H1 (cell line): ENCODE data around the gene ARID5B. TPM values are rescaled to one million over a fixed set of nuclear protein-coding genes. Genes with fewer than 3 reads are reported as not detected.

Experiments
- CTCF ChIA-PET: fragments of 300-600 bp; sonication (Branson Sonifier 250); formaldehyde crosslinking; loops from one replicate; lab custom pipeline; 2021; ENCODE audit not compliant: partially characterized antibody; lab: Charles Lee
- POLR2A ChIA-PET: fragments of 300-600 bp; sonication (Branson Sonifier 250); formaldehyde crosslinking; loops from one replicate; lab custom pipeline; 2021; ENCODE audit warnings: inconsistent platforms; ENCODE audit not compliant: partially characterized antibody; lab: Charles Lee
- DNase-seq, 2 experiments: peaks; one replicate each; pipeline versions ENCODE4 v3.0.0 to v3.0.0-alpha.2; 2010 to 2022; ENCODE audit warnings: low spot score in 2 of 2, low read depth in 1 of 2, mixed read lengths in 1 of 2
- FAIRE-seq: peaks from 2 replicates; lab custom pipeline; 2011; peaks lifted over from hg19 to GRCh38; lab: Jason Lieb, UNC
- H2AFZ ChIP-seq: 2 replicates; pipeline ENCODE4 v1.8.1; 2012; ENCODE audit warnings: low read length, inconsistent platforms
- H2AK5ac ChIP-seq: 2 replicates; pipeline ENCODE4 v1.6.1; 2013; ENCODE audit warnings: low read depth, low read length
- H2BK120ac ChIP-seq: replicated peaks from 2 replicates; pipeline ENCODE3; 2013; ENCODE audit warnings: low read depth, low read length, inconsistent platforms
- H2BK12ac ChIP-seq: 2 replicates; pipeline ENCODE4 v1.6.1; 2013; ENCODE audit warnings: low read depth, low read length
- H2BK15ac ChIP-seq: 2 replicates; pipeline ENCODE4 v1.6.1; 2013; ENCODE audit warnings: low read length
- H2BK20ac ChIP-seq: 2 replicates; pipeline ENCODE4 v1.6.1; 2013; ENCODE audit warnings: low read length
- H2BK5ac ChIP-seq: 2 replicates; pipeline ENCODE4 v1.6.1; 2013; ENCODE audit warnings: low read depth, low read length
- H3K14ac ChIP-seq: 2 replicates; pipeline ENCODE4 v1.6.1; 2013; ENCODE audit warnings: inconsistent platforms; ENCODE audit not compliant: insufficient read length
- H3K18ac ChIP-seq: 2 replicates; pipeline ENCODE4 v1.6.1; 2013; ENCODE audit warnings: low read length; ENCODE audit errors: extremely low read depth
- H3K23ac ChIP-seq: 2 replicates; pipeline ENCODE4 v1.6.1; 2013; ENCODE audit warnings: inconsistent platforms; ENCODE audit not compliant: insufficient read length
- H3K23me2 ChIP-seq: 2 replicates; pipeline ENCODE4 v1.6.1; 2013; ENCODE audit warnings: low read depth, low read length
- H3K27ac ChIP-seq: 2 replicates; pipeline ENCODE4 v1.6.1; 2011; ENCODE audit warnings: low read depth, low read length, inconsistent platforms
- H3K27me3 ChIP-seq, 4 experiments: replicated peaks in 1 of 4; 1 replicate in 1 of 4; 2 replicates in 3 of 4; pipeline versions ENCODE4 v1.6.1 to v1.8.1; 2011 to 2013; ENCODE audit warnings: low read length in 3 of 4, mild to moderate bottlenecking in 3 of 4, inconsistent platforms in 2 of 4, mixed read lengths in 2 of 4, moderate library complexity in 1 of 4; ENCODE audit not compliant: control insufficient read depth in 3 of 4, insufficient read depth in 3 of 4; ENCODE audit errors: extremely low read depth in 1 of 4
- H3K36me3 ChIP-seq, 4 experiments: 2 replicates each; pipeline versions ENCODE4 v1.6.1 to v1.8.1; 2011 to 2013; ENCODE audit warnings: mild to moderate bottlenecking in 4 of 4, low read length in 3 of 4, moderate library complexity in 2 of 4, control low read depth in 1 of 4, inconsistent platforms in 1 of 4; ENCODE audit not compliant: insufficient read depth in 4 of 4, control insufficient read depth in 2 of 4
- H3K4ac ChIP-seq: replicated peaks from 2 replicates; pipeline ENCODE3; 2013; ENCODE audit warnings: low read length, low read depth, mixed read lengths, inconsistent platforms; ENCODE audit not compliant: insufficient read length
- H3K4me1 ChIP-seq, 4 experiments: replicated peaks in 1 of 4; 1 replicate in 1 of 4; 2 replicates in 3 of 4; pipeline versions ENCODE4 v1.6.1 to v1.8.1; 2011 to 2013; ENCODE audit warnings: low read length in 3 of 4, inconsistent platforms in 2 of 4, mixed read lengths in 1 of 4; ENCODE audit not compliant: insufficient read depth in 4 of 4, control insufficient read depth in 3 of 4
- H3K4me2 ChIP-seq, 2 experiments: 2 replicates each; pipeline versions ENCODE4 v1.6.1 to v1.8.1; 2011 to 2013; ENCODE audit warnings: low read depth in 2 of 2, low read length in 2 of 2, control low read depth in 1 of 2, inconsistent platforms in 1 of 2, mild to moderate bottlenecking in 1 of 2; ENCODE audit not compliant: insufficient read depth in 1 of 2
- H3K4me3 ChIP-seq, 4 experiments: fragments of 200-600, 300-600 bp in 1 of 4; sonication (generic), shearing (Covaris generic), sonication (Bioruptor Twin) in 1 of 4; 2 replicates each; pipeline versions ENCODE4 v1.5.1 to v1.8.1; 2011 to 2016; ENCODE audit warnings: low read length in 4 of 4, low read depth in 3 of 4, control low read depth in 2 of 4, inconsistent platforms in 2 of 4, mild to moderate bottlenecking in 2 of 4, mixed read lengths in 1 of 4, moderate library complexity in 1 of 4; ENCODE audit not compliant: insufficient read depth in 2 of 4; ENCODE audit errors: extremely low read depth in 1 of 4
- H3K56ac ChIP-seq: replicated peaks from 2 replicates; pipeline ENCODE3; 2013; ENCODE audit warnings: low read depth, mild to moderate bottlenecking, mixed read lengths, low read length, inconsistent platforms; ENCODE audit not compliant: insufficient read length
- H3K79me1 ChIP-seq: 2 replicates; pipeline ENCODE4 v1.6.1; 2013; ENCODE audit warnings: low read depth, low read length, control low read depth
- H3K79me2 ChIP-seq, 2 experiments: 2 replicates each; pipeline versions ENCODE4 v1.6.1 to v1.8.1; 2012 to 2013; ENCODE audit warnings: low read length in 2 of 2, mild to moderate bottlenecking in 2 of 2, inconsistent platforms in 1 of 2; ENCODE audit not compliant: insufficient read depth in 2 of 2, control insufficient read depth in 1 of 2
- H3K9ac ChIP-seq, 4 experiments: replicated peaks in 1 of 4; 1 replicate in 1 of 4; 2 replicates in 3 of 4; pipeline versions ENCODE4 v1.6.1 to v1.8.1; 2011 to 2013; ENCODE audit warnings: low read depth in 3 of 4, low read length in 3 of 4, control low read depth in 2 of 4, mild to moderate bottlenecking in 2 of 4, moderate library complexity in 2 of 4, inconsistent platforms in 1 of 4; ENCODE audit errors: extremely low read depth in 1 of 4
- H3K9me3 ChIP-seq, 2 experiments: 2 replicates each; pipeline versions ENCODE4 v1.6.1 to v1.8.1; 2012 to 2013; ENCODE audit warnings: mild to moderate bottlenecking in 2 of 2, moderate library complexity in 2 of 2, control low read depth in 1 of 2, inconsistent platforms in 1 of 2, low read depth in 1 of 2, low read length in 1 of 2, mixed read lengths in 1 of 2; ENCODE audit not compliant: insufficient read depth in 2 of 2
- H4K20me1 ChIP-seq, 2 experiments: replicated peaks in 1 of 2; 2 replicates each; pipeline versions ENCODE3 to v1.8.1; 2011 to 2013; ENCODE audit warnings: inconsistent platforms in 2 of 2, low read length in 2 of 2, mild to moderate bottlenecking in 1 of 2; ENCODE audit not compliant: insufficient read depth in 2 of 2, control insufficient read depth in 1 of 2
- H4K5ac ChIP-seq: 2 replicates; pipeline ENCODE4 v1.6.1; 2013; ENCODE audit warnings: low read length, low read depth, mixed read lengths, inconsistent platforms; ENCODE audit not compliant: insufficient read length
- H4K8ac ChIP-seq: 2 replicates; pipeline ENCODE4 v1.8.0; 2013; ENCODE audit warnings: mild to moderate bottlenecking, moderate library complexity, low read length, inconsistent platforms; ENCODE audit not compliant: insufficient read depth; ENCODE audit errors: extremely low read depth
- H4K91ac ChIP-seq: replicated peaks from 2 replicates; pipeline ENCODE3; 2013; ENCODE audit warnings: low read length, mixed read lengths, inconsistent platforms; ENCODE audit not compliant: insufficient read length
- BRCA1 ChIP-seq: IDR thresholded peaks from 2 replicates; pipeline ENCODE4 v1.6.1; 2012; ENCODE audit warnings: low read depth, low read length, improper control_type of control experiment
- EGR1 ChIP-seq: IDR thresholded peaks from 2 replicates; pipeline ENCODE4 v1.6.1; 2011; ENCODE audit warnings: low read depth, low read length, borderline replicate concordance
- EZH2 ChIP-seq: fragments of 200-600 bp; sonication (generic); IDR thresholded peaks from 2 replicates; pipeline ENCODE4 v1.7.1; 2012; ENCODE audit warnings: low read depth, mild to moderate bottlenecking, moderate library complexity, low read length, inconsistent platforms; ENCODE audit not compliant: severe bottlenecking
- FOSL1 ChIP-seq: IDR thresholded peaks from 2 replicates; pipeline ENCODE4 v1.6.1; 2011; ENCODE audit warnings: mild to moderate bottlenecking, low read depth, low read length, moderate library complexity; ENCODE audit not compliant: insufficient read depth
- JUN ChIP-seq: IDR thresholded peaks from 2 replicates; pipeline ENCODE4 v1.6.1; 2011; ENCODE audit warnings: low read depth, mild to moderate bottlenecking, improper control_type of control experiment, low read length
- JUND ChIP-seq: IDR thresholded peaks from 2 replicates; pipeline ENCODE4 v1.6.1; 2011; ENCODE audit warnings: mild to moderate bottlenecking, improper control_type of control experiment, low read length
- KDM5A ChIP-seq: fragments of 200-600 bp; IDR thresholded peaks from 2 replicates; pipeline ENCODE4 v1.7.1; 2012; ENCODE audit warnings: mild to moderate bottlenecking, low read length, inconsistent platforms, mixed read lengths
- POLR2A ChIP-seq, 2 experiments: IDR thresholded peaks; 1 replicate in 1 of 2; 2 replicates in 1 of 2; pipeline ENCODE4 v1.6.1; 2011; ENCODE audit warnings: low read depth in 2 of 2, low read length in 2 of 2, mild to moderate bottlenecking in 2 of 2; ENCODE audit errors: control extremely low read depth in 1 of 2
- POLR2AphosphoS5 ChIP-seq: IDR thresholded peaks from 2 replicates; pipeline ENCODE4 v1.6.1; 2011; ENCODE audit warnings: low read depth, low read length
- RBBP5 ChIP-seq: IDR thresholded peaks from 2 replicates; pipeline ENCODE4 v1.7.1; 2012; ENCODE audit warnings: low read depth, mild to moderate bottlenecking, inconsistent platforms, low read length, moderate library complexity, borderline replicate concordance
- SP1 ChIP-seq: IDR thresholded peaks from 2 replicates; pipeline ENCODE4 v1.6.1; 2011; ENCODE audit warnings: low read depth, low read length
- SP4 ChIP-seq: IDR thresholded peaks from 2 replicates; pipeline ENCODE4 v1.6.1; 2012; ENCODE audit warnings: low read length, inconsistent platforms
- SUZ12 ChIP-seq: fragments of 200-600 bp; sonication (generic); IDR thresholded peaks from 2 replicates; pipeline ENCODE4 v1.6.1; 2012; ENCODE audit warnings: mild to moderate bottlenecking, inconsistent platforms, low read length, moderate library complexity, mixed read lengths
- TAF7 ChIP-seq: optimal IDR thresholded peaks from 2 replicates; pipeline ENCODE3; 2011; ENCODE audit warnings: low read depth, mild to moderate bottlenecking, inconsistent platforms, low read length, moderate library complexity, borderline replicate concordance
- TEAD4 ChIP-seq: IDR thresholded peaks from 2 replicates; pipeline ENCODE4 v1.6.1; 2012; ENCODE audit warnings: low read depth, low read length, inconsistent platforms, mixed read lengths
- WGBS, 2 experiments: shearing (Covaris generic) in 1 of 2; methylation state at CpG; one replicate each; pipeline versions ENCODE4 v1.1.6 to v1.1.7; 2013 to 2015; ENCODE audit warnings: low lambda C conversion rate in 2 of 2, mixed read lengths in 2 of 2, inconsistent platforms in 1 of 2, low coverage in 1 of 2, missing lambda C conversion rate in 1 of 2; ENCODE audit not compliant: insufficient replicate concordance in 2 of 2, insufficient coverage in 1 of 2, insufficient read length in 1 of 2; ENCODE audit errors: extremely low coverage in 1 of 2, missing lambda C conversion rate in 1 of 2; 5-methylcytosine and 5-hydroxymethylcytosine counted together
- polyA plus RNA-seq, 7 experiments: library from polyadenylated mRNA; depleted of rRNA in 3 of 7; stranded (reverse) in 5 of 7; unstranded in 2 of 7; fragments of >200 nt in 5 of 7; fragments of 200-250 nt in 2 of 7; gene quantifications; 1 replicate in 5 of 7; 2 replicates in 1 of 7; 4 replicates in 1 of 7; pipeline versions ENCODE4 v1.2.1 to v1.2.3, GENCODE V29; 2011 to 2013; ENCODE audit warnings: missing spikeins in 2 of 7, mixed read lengths in 2 of 7
- total RNA-seq: library from RNA; stranded (reverse); fragmentation: NEBNext Ultra II Directional; extraction: Animal tissue kit (Norgen Biotek cat#: 25700); gene quantifications from 2 replicates; pipeline ENCODE4 v1.2.1, GENCODE V29; 2021
- TF ChIP-seq, protein P1 (sequence below): IDR thresholded peaks from 2 replicates; pipeline ENCODE4 v1.6.1; 2012; ENCODE audit warnings: inconsistent platforms

The ARID5B gene
- total and polyA plus RNA-seq, 2 of the 8 experiments (the other 6 are each of a cell fraction or from before 2014, with no cell fraction given), result 0.21 to 1.1 TPM

GRCh38 chr10:62099299-62099698 is 197.8 kb downstream of the ARID5B start:
- DNase-seq (no peak), FAIRE-seq (no peak)
- H3K4me2 ChIP-seq, result no peak overlapping the region
- no peak overlapping the region for H2AFZ ChIP-seq
- H2BK120ac ChIP-seq, result no peak overlapping the region
- H3K56ac ChIP-seq, result no peak overlapping the region
- WGBS, 2 experiments, result 87% methylated on average over 2 of the region's 3 CpGs; no CpG with 5 or more reads in 1 of the 2 experiments
- no peak overlapping the region for H3K4me3 ChIP-seq
- H3K23ac ChIP-seq, result no peak overlapping the region
- H3K79me1 ChIP-seq, result no peaks in the 10 kb centered on the region
- no peak overlapping the region for H3K4ac ChIP-seq
- H3K36me3 ChIP-seq, result no peaks in the 10 kb centered on the region
- no peak overlapping the region for H2BK12ac ChIP-seq
- no peak overlapping the region for H3K18ac ChIP-seq
- no peaks in the 10 kb centered on the region for H4K20me1 ChIP-seq
- no peak overlapping the region for H2BK15ac ChIP-seq
- no peaks in the 10 kb centered on the region for H3K27me3 ChIP-seq
- H2BK20ac ChIP-seq, result no peak overlapping the region
- no peak overlapping the region for H4K5ac ChIP-seq
- POLR2A ChIA-PET, result no interaction called here
- H3K9me3 ChIP-seq, result no peaks in the 10 kb centered on the region
- H2BK5ac ChIP-seq, result no peak overlapping the region
- no peak overlapping the region for H2AK5ac ChIP-seq
- no peak overlapping the region for H3K27ac ChIP-seq
- H3K79me2 ChIP-seq, result no peaks in the 10 kb centered on the region
- no peak overlapping the region for H3K14ac ChIP-seq
- no peaks in the 10 kb centered on the region for H3K4me1 ChIP-seq
- H3K23me2 ChIP-seq, result no peaks in the 10 kb centered on the region
- H4K91ac ChIP-seq, result no peak overlapping the region
- H3K9ac ChIP-seq, result no peak overlapping the region
- H4K8ac ChIP-seq, result no peak overlapping the region
- CTCF ChIA-PET, result no interaction called here
- TF ChIP-seq JUND (no peak), SUZ12 (no peak), EGR1 (no peak), TAF7 (no peak), TEAD4 (no peak), POLR2A (IDR thresholded peaks at IDR 0.05; ENCODE audit: control extremely low read depth in 1 of 2, low read depth in 2 of 2, low read length in 2 of 2) (no peak), SP1 (no peak), RBBP5 (no peak), EZH2 (no peak), JUN (no peak), FOSL1 (no peak), KDM5A (no peak), POLR2AphosphoS5 (no peak), BRCA1 (no peak), SP4 (no peak)
- TF ChIP-seq, protein P1, sequence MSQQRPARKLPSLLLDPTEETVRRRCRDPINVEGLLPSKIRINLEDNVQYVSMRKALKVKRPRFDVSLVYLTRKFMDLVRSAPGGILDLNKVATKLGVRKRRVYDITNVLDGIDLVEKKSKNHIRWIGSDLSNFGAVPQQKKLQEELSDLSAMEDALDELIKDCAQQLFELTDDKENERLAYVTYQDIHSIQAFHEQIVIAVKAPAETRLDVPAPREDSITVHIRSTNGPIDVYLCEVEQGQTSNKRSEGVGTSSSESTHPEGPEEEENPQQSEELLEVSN, result no peak
